H9 (cell line): Measurements from ENCODE around the gene ARHGAP10. TPM values are rescaled to one million over a fixed set of nuclear protein-coding genes. Genes with fewer than 3 reads are reported as not detected.

Source experiments
- DNase-seq: peaks from one replicate; pipeline ENCODE4 v3.0.0-alpha.2; 2017
- H2AFZ ChIP-seq: one replicate; pipeline ENCODE4 v1.6.1; 2013; ENCODE audit warnings: mild to moderate bottlenecking, low read length, control low read depth, moderate library complexity
- H2AK5ac ChIP-seq: 2 replicates; pipeline ENCODE4 v1.6.1; 2013; ENCODE audit warnings: low read length, control low read depth, mixed read lengths; ENCODE audit not compliant: insufficient read length
- H2BK120ac ChIP-seq: one replicate; pipeline ENCODE4 v1.6.1; 2013; ENCODE audit warnings: low read depth, mild to moderate bottlenecking, low read length, control low read depth, inconsistent platforms; ENCODE audit not compliant: poor library complexity, severe bottlenecking
- H2BK12ac ChIP-seq: 2 replicates; pipeline ENCODE4 v1.6.1; 2013; ENCODE audit warnings: low read length, control low read depth, mixed read lengths, low read depth; ENCODE audit not compliant: insufficient read length
- H2BK15ac ChIP-seq: 2 replicates; pipeline ENCODE4 v1.6.1; 2013; ENCODE audit warnings: low read depth, low read length, control low read depth
- H2BK20ac ChIP-seq: one replicate; pipeline ENCODE4 v1.6.1; 2013; ENCODE audit warnings: low read depth, mild to moderate bottlenecking, low read length, control low read depth, inconsistent platforms; ENCODE audit not compliant: poor library complexity, severe bottlenecking
- H2BK5ac ChIP-seq: 2 replicates; pipeline ENCODE4 v1.6.1; 2013; ENCODE audit warnings: low read length, control low read depth, mixed read lengths; ENCODE audit not compliant: insufficient read length
- H3K14ac ChIP-seq: 2 replicates; pipeline ENCODE4 v1.6.1; 2013; ENCODE audit warnings: low read length, control low read depth; ENCODE audit not compliant: insufficient read depth
- H3K18ac ChIP-seq: 2 replicates; pipeline ENCODE4 v1.6.1; 2013; ENCODE audit warnings: low read depth, mild to moderate bottlenecking, mixed read lengths, low read length, control low read depth; ENCODE audit not compliant: insufficient read length
- H3K23ac ChIP-seq: 2 replicates; pipeline ENCODE4 v1.6.1; 2013; ENCODE audit warnings: low read length, control low read depth, mixed read lengths, low read depth; ENCODE audit not compliant: insufficient read length
- H3K23me2 ChIP-seq: 2 replicates; pipeline ENCODE4 v1.6.1; 2013; ENCODE audit warnings: low read depth, mild to moderate bottlenecking, mixed read lengths, low read length, control low read depth; ENCODE audit not compliant: insufficient read length, poor library complexity, severe bottlenecking
- H3K27ac ChIP-seq: 2 replicates; pipeline ENCODE4 v1.5.1; 2013; ENCODE audit warnings: low read length, control low read depth, mixed read lengths, low read depth; ENCODE audit not compliant: insufficient read length
- H3K27me3 ChIP-seq: 2 replicates; pipeline ENCODE4 v1.6.1; 2013; ENCODE audit warnings: low read length, control low read depth, inconsistent platforms; ENCODE audit not compliant: insufficient read depth
- H3K4ac ChIP-seq: 2 replicates; pipeline ENCODE4 v1.6.1; 2013; ENCODE audit warnings: low read depth, mild to moderate bottlenecking, control low read depth, inconsistent platforms, low read length, moderate library complexity
- H3K4me1 ChIP-seq: 2 replicates; pipeline ENCODE4 v1.6.1; 2013; ENCODE audit warnings: low read length, control low read depth, inconsistent platforms; ENCODE audit not compliant: insufficient read depth
- H3K4me2 ChIP-seq: 2 replicates; pipeline ENCODE4 v1.6.1; 2013; ENCODE audit warnings: low read length, control low read depth, mixed read lengths; ENCODE audit not compliant: insufficient read length, insufficient read depth
- H3K56ac ChIP-seq: 2 replicates; pipeline ENCODE4 v1.6.1; 2013; ENCODE audit warnings: low read depth, mild to moderate bottlenecking, mixed read lengths, low read length, control low read depth; ENCODE audit not compliant: insufficient read length
- H3K79me1 ChIP-seq: 2 replicates; pipeline ENCODE4 v1.6.1; 2013; ENCODE audit warnings: low read depth, mild to moderate bottlenecking, moderate library complexity, low read length, control low read depth, inconsistent platforms; ENCODE audit not compliant: insufficient read depth, poor library complexity, severe bottlenecking
- H3K79me2 ChIP-seq: 2 replicates; pipeline ENCODE4 v1.6.1; 2013; ENCODE audit warnings: low read length, control low read depth, inconsistent platforms; ENCODE audit not compliant: insufficient read depth
- H3K9ac ChIP-seq: 2 replicates; pipeline ENCODE4 v1.6.1; 2013; ENCODE audit warnings: low read length, control low read depth, mixed read lengths; ENCODE audit not compliant: insufficient read length; ENCODE audit errors: extremely low read depth
- H3K9me3 ChIP-seq: one replicate; pipeline ENCODE4 v1.6.1; 2013; ENCODE audit warnings: low read depth, low read length, inconsistent platforms; ENCODE audit not compliant: control insufficient read depth
- H3T11ph ChIP-seq: one replicate; pipeline ENCODE4 v1.6.1; 2013; ENCODE audit warnings: mild to moderate bottlenecking, low read length, control low read depth, inconsistent platforms
- H4K20me1 ChIP-seq: one replicate; pipeline ENCODE4 v1.6.1; 2013; ENCODE audit not compliant: control insufficient read depth, insufficient read length, insufficient read depth
- H4K5ac ChIP-seq: 2 replicates; pipeline ENCODE4 v1.6.1; 2013; ENCODE audit warnings: low read depth, mild to moderate bottlenecking, mixed read lengths, low read length, control low read depth; ENCODE audit not compliant: insufficient read length
- H4K8ac ChIP-seq: replicated peaks from 2 replicates; pipeline ENCODE4 v1.6.1; 2013; ENCODE audit warnings: low read length, control low read depth, mixed read lengths, low read depth; ENCODE audit not compliant: insufficient read length
- H4K91ac ChIP-seq: 2 replicates; pipeline ENCODE4 v1.6.1; 2013; ENCODE audit warnings: low read depth, mild to moderate bottlenecking, moderate library complexity, mixed read lengths, low read length, control low read depth; ENCODE audit not compliant: insufficient read length
- H3K27ac Mint-ChIP-seq, 3 experiments: 2 replicates in 2 of 3; 3 replicates in 1 of 3; pipeline ENCODE4 v1.8.0; 2020 to 2021; ENCODE audit warnings: mixed read lengths in 3 of 3, mild to moderate bottlenecking in 1 of 3, moderate library complexity in 1 of 3
- H3K27me3 Mint-ChIP-seq: 2 replicates; pipeline ENCODE4 v1.8.0; 2021; ENCODE audit warnings: low read depth, mild to moderate bottlenecking, moderate library complexity, mixed read lengths
- H3K36me3 Mint-ChIP-seq, 3 experiments: 2 replicates in 2 of 3; 3 replicates in 1 of 3; pipeline ENCODE4 v1.8.0; 2020 to 2021; ENCODE audit warnings: low read depth in 3 of 3, mixed read lengths in 3 of 3; ENCODE audit not compliant: insufficient read depth in 1 of 3
- H3K4me1 Mint-ChIP-seq, 2 experiments: 2 replicates each; pipeline ENCODE4 v1.8.0; 2020; ENCODE audit warnings: mixed read lengths in 2 of 2
- H3K4me3 Mint-ChIP-seq, 2 experiments: 2 replicates in 1 of 2; 3 replicates in 1 of 2; pipeline ENCODE4 v1.8.0; 2020 to 2021; ENCODE audit warnings: mild to moderate bottlenecking in 2 of 2, mixed read lengths in 2 of 2, moderate library complexity in 1 of 2
- H3K9me3 Mint-ChIP-seq, 2 experiments: 2 replicates in 1 of 2; 3 replicates in 1 of 2; pipeline ENCODE4 v1.8.0; 2020; ENCODE audit warnings: mild to moderate bottlenecking in 2 of 2, mixed read lengths in 2 of 2, moderate library complexity in 1 of 2
- WGBS: extraction: QIAGEN DNeasy Blood & Tissue Kit; methylation state at CpG from one replicate; pipeline ENCODE4 v1.1.7; 2013; ENCODE audit warnings: missing lambda C conversion rate, low lambda C conversion rate, mixed read lengths; ENCODE audit not compliant: insufficient read length; ENCODE audit errors: extremely low coverage; 5-methylcytosine and 5-hydroxymethylcytosine counted together
- total RNA-seq: library from RNA; stranded (reverse); gene quantifications from 2 replicates; pipeline ENCODE4 v1.2.1, GENCODE V29; 2021
- TF ChIP-seq, protein P1 (sequence below): fragments of 200-600 bp; sonication (generic); conservative IDR thresholded peaks from 3 replicates; pipeline ENCODE4 v1.8.0; 2021; ENCODE audit warnings: antibody characterized with exemption, mild to moderate bottlenecking

Gene ARHGAP10
- total RNA-seq, 1 experiment from 2014 or later = 7.8 TPM

DNA sequence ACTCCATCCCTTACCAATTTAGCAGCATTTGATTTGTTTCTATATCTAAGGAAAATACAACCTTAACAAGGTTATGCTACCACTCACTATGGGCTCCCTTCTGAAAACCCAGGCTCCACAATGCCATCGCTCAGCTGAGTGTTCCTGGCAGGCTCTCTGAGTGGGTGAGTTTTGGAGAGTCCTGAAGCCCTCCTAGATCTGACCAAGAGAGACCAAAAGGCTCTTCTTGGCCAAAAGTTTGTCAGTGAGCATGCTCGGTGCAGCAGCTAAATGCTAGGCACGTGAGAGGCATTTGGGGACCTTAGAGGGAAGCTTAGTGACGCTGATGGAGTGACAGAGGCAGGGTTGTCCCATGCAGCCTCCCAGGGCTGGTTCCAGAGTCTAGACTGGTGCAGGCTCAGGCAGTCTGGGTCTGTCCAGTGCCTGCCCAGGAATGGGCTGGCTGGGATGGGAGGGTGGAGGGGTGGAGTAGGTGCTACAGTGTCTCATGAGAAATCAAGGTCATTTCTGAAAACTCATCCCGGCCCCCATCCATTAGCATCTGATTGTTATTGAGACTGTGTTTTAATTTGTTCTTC is 363.5 kb downstream of the ARHGAP10 start:
- Histone ChIP-seq H3K23ac (no peak overlapping the region), H3K79me2 (no peaks in the 10 kb centered on the region), H2BK120ac (no peak overlapping the region), H2BK12ac (no peak overlapping the region), H3K4me2 (no peak overlapping the region), H3K23me2 (no peaks in the 10 kb centered on the region), H2AFZ (no peak overlapping the region), H2AK5ac (no peak overlapping the region), H3K9ac (no peak overlapping the region), H2BK20ac (no peak overlapping the region), H3K56ac (no peak overlapping the region), H4K91ac (no peak overlapping the region), H4K8ac (no peak overlapping the region), H2BK5ac (no peak overlapping the region), H3K18ac (no peak overlapping the region), H2BK15ac (no peak overlapping the region), H3K27me3 (no peaks in the 10 kb centered on the region), H4K20me1 (no peaks in the 10 kb centered on the region), H4K5ac (no peak overlapping the region), H3T11ph (no peak overlapping the region), H3K4me1 (peaks cover 8% of the 10 kb centered on the region; the same call in 1 of the 2 replicates), H3K79me1 (no peaks in the 10 kb centered on the region), H3K27ac (no peak overlapping the region), H3K9me3 (no peaks in the 10 kb centered on the region), H3K14ac (no peak overlapping the region; the same call in 1 of the 2 replicates), H3K4ac (no peak overlapping the region)
- TF ChIP-seq, protein P1, sequence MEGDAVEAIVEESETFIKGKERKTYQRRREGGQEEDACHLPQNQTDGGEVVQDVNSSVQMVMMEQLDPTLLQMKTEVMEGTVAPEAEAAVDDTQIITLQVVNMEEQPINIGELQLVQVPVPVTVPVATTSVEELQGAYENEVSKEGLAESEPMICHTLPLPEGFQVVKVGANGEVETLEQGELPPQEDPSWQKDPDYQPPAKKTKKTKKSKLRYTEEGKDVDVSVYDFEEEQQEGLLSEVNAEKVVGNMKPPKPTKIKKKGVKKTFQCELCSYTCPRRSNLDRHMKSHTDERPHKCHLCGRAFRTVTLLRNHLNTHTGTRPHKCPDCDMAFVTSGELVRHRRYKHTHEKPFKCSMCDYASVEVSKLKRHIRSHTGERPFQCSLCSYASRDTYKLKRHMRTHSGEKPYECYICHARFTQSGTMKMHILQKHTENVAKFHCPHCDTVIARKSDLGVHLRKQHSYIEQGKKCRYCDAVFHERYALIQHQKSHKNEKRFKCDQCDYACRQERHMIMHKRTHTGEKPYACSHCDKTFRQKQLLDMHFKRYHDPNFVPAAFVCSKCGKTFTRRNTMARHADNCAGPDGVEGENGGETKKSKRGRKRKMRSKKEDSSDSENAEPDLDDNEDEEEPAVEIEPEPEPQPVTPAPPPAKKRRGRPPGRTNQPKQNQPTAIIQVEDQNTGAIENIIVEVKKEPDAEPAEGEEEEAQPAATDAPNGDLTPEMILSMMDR = no peak
- Mint-ChIP-seq H3K27ac (no peak overlapping the region; a peak in 1 of 7 replicates), H3K9me3 (peaks cover 0 to 3% of the 10 kb centered on the region in 2 experiments; a peak in 3 of 5 replicates), H3K4me3 (no peak overlapping the region), H3K27me3 (no peaks in the 10 kb centered on the region), H3K36me3 (peaks cover 0 to 5% (median 4%) of the 10 kb centered on the region in 3 experiments; a peak in 2 of 7 replicates), H3K4me1 (peaks cover 27 to 31% of the 10 kb centered on the region in 2 experiments)
- WGBS = no CpG with 5 or more reads among the region's 5 CpGs
- no peak for DNase-seq
